T1000 (cell line): ENCODE results near the gene CHD6.

Experiments used
- DNase-seq: peaks from one replicate; lab custom pipeline; 2025; ENCODE audit warnings: mixed read lengths; lab: John Stamatoyannopoulos, UW

Gene CHD6

DNA sequence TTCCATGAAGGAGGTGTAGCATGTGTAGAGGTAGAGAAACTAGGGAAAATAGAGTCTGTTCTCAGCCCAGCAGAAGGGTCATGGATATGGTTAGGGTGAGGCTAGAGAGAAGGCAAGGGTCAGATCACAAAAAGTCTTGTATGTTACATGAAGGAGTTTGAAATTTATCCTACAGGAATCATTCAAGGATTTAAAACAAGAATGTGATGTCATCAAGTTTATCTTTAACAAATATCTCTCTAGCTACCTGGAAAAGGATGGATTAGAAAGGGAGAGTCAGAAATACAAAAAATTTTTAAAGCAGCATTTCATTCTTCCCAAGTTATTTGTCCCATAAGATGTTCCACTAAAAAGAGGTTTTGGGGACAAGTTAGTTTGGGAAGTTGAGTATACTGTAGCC lies 4.4 kb upstream of the CHD6 start:
- DNase-seq = no peak

DNA sequence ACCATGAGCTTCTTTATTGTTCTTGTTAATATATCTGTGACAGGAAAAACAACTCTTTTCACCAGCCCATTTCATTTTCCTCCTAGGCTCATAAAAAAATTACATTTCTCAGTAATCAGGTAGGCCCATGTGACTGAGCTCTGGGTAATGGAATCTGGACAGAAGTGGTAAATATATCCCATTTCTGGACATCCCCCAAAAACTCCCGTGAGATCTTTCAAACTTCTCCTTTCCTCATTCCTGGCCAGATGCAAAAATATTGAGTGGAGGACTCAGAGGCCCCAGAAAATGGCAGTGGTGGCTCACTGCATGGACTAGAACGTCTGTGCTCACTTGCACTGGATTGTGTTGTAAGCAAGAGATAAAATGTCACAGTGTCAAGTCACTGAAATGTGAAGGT lies 3.8 kb upstream of the CHD6 start:
- DNase-seq = no peak

DNA sequence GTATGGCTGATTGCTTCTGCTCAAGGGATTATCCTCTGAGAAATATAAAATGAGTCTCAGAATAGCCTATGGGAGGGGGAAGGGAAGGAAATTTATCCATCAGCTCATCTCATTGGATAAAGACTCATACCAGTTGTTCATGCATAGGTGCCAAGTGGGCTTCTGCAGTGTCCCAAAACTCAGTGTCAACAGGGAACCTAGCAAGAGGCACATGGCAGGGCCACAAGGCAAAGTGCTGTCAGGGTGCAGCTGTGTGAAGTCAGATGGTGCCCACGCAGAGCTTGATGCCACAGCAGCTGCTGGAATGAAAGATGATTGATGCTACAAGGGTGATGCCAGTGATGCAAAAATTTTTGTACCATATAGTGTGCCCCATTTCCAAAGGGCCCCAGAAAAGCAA lies 3.2 kb upstream of the CHD6 start:
- DNase-seq = no peak

DNA sequence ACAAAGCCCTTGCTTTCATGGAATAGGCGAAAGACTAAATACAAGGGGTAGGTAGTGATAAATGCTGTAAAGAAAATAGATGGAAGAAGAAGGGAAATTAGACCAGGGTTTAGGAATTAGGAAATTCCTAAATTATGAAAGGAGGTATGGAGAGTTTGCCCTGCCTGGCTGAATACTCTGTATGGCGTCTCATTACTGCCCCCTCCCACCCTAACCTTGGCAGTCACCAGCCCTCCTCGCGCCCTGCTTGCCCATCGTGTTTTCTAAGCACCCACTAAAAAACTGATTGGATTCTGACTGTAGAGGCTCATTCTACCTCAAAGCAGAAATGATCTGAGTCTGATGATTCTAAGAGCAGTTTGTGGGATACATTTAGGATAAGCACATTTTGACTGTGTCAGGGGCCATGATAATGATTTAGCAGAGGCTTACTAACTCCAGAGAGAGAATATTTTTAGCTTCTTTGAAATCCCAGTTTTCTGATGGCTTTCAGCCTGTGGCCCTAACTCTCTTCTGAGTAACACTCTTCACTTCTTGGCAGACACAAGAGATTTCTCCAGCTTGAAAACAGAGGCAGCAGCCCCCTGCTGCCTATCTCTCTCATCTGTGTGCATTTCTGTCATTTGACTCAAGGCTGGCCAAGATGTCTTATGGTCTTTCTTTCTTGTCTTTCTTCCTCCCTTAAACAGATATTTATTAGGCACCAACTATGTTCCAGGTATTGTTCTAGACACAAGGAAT lies 1.4 kb upstream of the CHD6 start:
- no peak for DNase-seq

DNA sequence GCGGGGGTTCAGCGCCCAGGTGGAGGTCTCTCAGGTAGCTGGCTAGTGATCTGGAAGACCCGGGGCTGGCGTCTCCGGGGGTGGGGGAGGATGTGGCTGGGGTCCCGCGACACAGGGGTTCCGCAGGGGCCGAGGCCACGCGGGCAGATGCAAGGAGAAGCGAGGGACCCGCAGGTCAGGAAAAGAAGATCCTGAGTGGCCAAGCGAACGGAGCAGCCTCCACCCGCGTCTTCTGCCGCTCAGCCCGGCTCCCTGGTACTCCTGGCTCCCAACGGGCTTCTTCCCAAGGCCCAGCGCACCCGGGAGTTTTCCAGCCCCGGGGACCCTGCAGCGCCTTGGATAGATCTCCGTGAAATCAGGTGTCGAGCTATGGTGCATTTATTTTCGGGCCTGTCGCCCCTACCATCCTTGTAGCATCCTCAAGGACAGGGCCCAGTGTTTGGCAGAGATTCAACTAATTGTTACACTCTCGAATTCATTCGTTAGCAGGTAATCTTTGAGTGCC lies 682 bp upstream of the CHD6 start:
- no peak for DNase-seq

DNA sequence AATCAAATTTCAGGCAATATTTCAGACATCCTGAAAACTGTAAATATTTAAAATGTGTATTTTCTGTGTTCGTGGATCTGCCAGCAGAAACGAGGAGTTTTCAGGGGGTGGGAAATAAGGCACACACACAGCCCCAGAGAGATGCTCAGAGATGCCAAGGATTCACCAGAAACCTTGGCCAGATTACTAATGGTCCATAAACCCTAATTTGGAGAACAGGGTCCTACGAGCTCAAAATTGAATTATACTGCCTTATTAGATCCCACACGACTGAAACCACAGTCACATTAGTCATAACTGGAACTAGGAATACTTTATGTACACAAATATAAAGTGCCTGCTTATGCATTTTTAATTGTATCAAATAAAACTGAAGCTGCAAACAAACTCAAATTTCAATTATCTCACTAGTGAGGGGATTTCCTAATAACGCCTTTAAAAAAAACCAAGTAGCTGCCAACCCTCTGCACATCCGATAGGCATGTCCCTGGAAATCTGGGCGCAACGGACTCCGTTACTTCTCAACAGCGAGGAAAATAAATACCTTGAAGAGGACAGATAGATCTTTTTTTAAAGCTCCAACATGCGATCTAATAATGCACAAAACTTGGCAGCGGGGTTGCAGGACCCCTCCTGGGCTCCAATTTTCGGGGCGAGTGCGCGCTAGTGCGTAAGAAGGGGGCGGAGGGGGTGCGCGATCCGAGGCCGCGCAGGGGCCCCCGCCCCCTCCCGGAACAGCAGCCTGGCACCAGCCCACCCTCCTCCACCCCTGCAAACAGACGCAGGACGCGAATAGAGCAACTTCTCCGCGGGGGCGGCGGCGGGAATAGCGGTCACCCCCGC lies 897 bp downstream of the CHD6 start:
- DNase-seq = no peak

DNA sequence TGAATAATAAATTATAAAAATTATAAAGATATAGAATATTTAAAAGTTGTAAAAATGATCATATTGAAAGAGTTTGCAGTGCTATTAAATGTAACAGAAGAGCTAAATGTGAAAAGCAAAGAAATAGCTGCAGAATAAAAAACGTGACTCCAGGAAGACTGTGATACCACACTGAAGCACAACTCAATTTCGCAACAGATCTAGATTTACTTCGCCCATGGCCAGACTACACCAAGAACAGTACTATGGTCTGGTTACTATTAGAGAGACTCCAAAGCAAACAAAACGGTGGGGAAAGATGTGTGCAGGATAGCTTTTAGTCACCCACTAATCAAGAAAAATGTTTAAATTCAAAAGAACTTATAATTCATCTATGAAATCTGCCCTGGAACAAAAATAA lies 1.9 kb downstream of the CHD6 start:
- DNase-seq = no peak

DNA sequence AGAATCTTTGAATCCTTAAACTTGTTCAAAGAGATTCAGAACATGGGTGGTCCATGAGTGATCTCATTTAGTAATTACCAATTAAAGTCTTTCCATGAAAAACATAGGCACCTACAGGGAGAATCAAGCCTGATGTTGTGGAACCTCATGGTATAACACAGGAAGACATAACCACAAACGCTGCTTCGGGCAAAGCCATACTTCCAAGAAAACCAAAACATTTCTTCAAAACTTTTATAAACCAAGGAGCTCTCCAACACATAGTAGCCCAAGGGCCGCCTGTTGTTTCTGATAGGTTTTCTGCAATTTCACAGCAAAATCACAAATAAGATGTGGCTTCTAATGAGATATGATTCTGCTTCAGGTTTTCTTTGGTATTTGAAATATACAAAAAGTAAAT lies 2.5 kb downstream of the CHD6 start:
- no peak for DNase-seq

DNA sequence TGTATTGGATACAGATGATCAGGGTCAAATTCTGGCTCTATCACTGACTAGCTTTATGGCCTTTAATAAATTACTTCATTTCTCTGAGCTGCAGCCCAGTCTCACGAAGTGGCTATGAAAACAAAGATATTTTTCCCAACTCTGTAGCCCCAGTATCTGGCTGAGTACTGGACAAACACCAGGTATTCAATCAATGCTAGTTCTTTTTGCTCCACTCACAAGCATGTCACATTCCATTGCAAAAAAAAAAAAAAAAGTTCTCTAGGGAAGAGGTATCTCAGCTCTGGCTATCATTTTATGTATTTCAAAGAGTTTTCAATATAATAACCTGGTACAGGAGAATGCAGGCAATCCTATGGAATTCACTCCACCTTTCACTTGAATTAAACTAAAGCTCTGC lies 3.1 kb downstream of the CHD6 start:
- DNase-seq = no peak

DNA sequence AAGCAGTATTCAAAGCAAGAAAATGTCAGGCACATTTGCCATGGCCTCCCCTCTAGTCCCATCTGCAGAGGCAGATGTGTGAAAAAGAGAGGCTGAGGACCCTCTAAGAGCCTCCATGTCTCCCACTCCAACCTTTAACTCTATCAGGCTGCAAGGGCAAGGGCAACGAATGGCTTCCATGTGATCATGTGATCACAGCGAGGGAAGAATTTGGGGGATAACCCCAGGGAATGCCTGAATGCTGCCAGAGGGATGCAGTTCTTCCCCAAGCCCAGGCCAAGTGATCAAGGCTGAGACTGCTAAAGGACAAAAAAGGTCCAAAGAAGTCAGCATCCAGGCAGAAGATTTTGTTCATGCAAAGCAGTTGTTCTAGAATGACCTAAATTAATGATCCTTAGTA lies 4.9 kb downstream of the CHD6 start:
- DNase-seq = no peak

DNA sequence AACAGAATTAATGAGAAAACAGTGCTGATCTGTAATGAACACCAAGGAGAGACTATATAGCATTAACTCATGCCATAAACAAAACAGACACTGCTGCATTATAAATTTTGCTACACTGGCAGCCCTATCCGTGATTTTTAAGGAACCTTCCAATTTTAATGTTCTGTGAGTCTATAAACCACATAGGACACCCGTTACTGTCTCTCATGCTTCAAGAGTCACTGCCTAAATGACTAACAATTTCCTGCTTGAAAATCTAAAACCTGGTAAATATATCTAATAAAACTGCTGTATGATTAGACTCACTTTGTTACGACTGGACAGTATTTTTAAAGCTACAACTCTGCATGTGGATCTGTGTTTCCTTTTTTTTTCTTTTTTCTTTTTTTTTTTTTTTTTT lies 8.7 kb downstream of the CHD6 start:
- DNase-seq = no peak

DNA sequence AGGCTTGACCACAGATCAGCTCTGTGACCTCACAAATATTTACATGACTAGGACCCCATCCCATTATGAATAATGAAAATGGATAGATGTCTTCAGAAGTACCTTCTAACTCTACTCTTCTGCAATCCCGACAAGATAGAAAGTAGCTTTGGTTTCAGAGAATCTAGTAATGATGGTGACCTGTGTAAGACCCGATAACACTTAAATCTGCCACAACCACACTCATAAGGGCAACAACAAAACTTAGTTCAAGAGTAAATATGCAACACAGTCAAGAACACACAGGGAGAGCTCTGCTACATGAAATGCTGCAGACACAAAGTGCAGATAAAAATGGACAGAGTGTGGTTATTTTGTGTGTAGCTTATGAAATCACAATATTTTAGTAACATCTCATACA lies 9.6 kb downstream of the CHD6 start:
- no peak for DNase-seq

DNA sequence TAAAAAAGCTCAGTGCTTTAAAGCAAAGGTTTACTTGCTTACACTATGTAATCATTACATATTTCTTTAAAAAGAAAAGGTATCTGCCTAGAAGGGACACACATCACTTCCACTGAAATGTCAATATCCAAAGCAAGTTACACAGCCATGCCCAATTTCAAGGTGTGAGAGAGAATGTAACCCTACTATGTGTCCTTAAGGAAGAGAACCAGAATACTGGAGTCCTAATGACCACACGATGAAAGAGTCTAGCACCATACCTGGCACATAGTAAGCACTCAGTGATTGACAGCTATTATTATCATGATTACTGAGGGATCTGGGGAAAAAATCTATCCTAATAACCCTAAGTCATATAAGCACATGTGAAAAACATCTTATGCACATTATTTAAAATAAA lies 10.4 kb downstream of the CHD6 start:
- no peak for DNase-seq

DNA sequence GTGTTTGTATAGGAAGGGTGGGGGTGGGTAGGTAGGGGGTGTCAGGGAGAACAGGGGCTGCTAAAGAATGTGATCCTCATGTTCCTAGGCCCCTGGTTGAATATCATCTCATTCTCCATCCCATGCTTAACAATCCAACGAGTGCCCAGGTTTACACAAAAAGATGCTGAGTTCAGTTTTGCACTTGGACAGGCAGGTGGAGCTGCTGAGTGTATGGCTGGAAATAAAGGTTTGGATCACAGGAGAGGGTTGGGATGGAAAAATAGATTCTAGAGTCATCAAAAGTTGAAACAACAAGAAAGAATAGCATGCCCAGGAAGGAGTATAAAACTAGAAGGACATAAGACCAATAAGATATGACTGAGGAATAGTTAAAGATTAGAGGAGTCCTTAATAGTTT lies 14.2 kb downstream of the CHD6 start:
- no peak for DNase-seq

DNA sequence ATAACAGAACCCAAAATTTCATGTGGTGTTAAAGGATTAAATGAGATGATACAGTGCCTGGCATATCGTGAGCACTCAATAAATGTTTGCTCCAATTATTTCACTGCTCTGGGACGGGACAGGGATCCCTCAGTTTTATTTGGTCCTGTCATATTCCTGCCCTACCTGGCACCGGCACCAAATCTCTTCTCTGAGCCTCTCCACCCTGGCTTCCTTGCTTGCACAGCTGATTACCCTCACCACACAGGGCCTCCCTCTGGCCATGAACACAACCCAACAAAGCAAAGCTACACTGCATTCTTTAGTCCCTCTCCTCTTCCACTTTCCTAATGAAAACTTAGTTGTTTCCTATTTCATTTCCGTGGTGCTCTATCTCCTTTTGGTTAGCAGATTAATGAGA lies 16.4 kb downstream of the CHD6 start:
- no peak for DNase-seq

DNA sequence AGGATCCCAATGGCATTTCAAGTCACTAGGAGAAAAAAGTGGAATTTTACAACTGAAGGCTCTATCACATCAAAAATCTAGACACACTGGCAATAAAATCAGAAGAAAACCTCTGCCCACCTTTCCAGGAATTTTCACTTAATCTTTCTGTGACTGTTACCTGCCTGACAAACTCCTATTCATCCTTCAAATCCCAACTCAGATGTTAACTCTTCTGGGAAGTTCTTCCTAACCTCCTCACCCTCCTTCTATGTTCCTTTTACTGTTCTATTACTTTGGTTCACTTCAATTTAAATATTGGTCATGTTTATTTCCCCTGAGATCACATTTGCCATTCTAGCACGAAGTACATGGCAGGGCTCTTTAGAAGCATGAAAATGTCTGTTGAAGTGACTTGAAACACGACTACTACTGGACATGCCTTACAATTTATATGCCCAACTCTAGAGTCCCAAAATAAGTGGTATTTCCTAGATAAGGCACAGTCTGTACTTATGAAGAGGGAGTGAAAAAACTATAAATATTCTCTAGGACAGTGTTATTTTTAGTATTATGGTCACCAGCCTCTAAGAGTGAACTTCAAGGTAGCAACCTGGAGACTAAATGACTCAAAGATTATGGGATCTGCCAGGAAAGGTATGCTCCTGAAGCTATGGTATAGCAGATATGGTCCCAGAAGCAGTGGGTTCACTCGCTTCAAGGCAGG lies 17.1 kb downstream of the CHD6 start:
- DNase-seq = no peak

DNA sequence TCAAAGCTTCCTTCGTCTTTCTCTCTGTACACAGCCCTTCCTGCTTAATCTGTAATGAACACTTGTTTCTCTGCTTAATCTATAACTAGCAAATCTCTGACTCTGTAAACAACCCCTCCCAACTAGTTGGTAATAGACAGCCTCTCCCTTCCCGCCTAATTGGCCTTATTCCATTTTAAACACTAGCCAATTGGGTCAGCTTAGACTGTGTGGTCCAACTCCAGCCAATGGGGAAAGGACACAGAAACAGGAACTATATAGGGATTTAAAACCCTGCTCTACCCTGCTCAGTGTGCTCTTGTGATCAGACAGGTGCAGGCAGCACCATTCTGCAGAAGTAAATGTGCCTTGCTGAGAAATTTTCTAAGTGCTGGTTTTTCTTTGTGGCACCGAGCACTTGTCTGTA lies 18.5 kb downstream of the CHD6 start:
- DNase-seq = no peak

DNA sequence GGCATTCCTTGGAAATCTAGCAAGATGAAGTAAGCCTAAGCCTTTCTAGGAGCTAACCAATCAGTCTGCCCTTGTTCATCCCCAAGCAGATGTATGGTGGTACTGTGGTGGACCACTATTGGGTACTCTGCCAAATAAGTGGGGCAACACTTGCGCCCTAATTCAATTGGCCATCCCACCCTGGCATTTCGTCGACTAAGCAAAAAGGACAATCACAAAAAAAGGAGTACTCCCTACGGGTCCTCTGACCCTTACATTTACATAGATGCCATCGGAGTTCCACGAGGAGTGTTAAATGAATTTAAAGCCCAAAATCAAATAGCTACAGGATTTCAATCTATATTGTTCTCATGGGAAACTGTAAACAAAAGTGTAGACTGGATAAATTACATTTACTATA lies 19.5 kb downstream of the CHD6 start:
- no peak for DNase-seq

DNA sequence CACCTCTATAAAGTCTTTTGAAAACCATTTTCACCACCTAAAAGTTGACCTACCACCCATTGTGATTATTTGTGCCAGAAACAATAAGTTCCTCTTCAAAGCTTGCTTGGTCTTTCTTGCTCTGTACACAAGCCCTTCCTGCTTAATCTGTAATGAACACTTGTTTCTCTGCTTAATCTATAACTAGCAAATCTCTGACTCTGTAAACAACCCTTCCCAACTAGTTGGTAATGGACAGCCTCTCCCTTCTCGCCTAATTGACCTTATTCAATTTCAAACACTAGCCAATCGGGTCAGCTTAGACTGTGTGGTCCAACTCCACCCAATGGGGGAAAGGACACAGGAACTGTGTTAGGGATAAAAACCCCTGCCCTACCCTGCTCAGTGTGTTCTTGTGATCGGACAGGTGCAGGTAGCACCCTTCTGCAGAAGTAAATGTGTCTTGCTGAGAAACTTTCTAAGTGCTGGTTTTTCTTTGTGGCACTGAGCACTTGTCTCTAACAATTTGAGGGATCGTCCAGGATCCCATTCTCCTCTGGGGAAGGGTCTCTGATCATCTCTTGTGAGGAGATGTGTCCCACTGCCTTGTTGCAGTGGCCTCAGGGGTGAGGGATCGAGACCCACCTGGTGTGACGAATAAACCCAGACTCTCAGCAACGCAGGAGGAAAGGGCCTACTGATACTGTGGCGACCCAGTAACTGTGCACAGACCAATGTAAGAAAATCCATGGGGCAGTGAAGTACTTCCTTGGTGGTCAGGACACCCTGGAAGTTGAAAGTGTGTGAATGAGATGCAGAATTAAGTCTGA lies 23.5 kb downstream of the CHD6 start:
- no peak for DNase-seq

DNA sequence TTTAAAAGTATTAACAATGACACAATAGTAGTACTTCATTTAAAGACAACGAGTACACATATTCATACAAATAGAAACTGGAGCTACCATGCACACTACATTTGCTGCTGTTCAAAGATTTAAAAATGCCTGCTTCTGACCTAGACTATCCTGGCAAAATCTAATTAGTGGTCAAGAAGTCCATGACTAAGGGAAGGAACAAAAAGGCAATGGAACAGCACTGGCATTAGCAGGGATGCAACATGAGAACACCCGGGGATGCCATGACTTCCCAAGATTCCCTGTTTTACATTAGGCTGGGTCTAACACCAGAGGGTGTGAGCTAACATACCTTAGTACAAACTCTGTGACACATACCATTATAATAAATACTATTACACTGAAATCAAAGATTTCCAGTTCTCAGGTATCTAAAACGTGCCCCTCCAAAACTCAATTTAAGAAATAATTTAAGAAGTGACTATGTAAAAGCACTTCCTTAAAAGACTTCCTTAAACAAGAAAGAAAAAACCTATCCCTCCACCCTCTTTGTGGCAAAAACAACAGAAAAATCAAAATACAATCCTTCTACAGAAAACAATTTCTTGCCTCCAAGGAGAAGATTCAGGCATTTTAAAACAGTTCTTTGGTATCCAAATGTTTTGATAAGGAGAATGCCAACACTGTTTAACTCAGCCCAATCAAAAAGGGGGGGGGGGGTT lies 25.5 kb downstream of the CHD6 start:
- no peak for DNase-seq

DNA sequence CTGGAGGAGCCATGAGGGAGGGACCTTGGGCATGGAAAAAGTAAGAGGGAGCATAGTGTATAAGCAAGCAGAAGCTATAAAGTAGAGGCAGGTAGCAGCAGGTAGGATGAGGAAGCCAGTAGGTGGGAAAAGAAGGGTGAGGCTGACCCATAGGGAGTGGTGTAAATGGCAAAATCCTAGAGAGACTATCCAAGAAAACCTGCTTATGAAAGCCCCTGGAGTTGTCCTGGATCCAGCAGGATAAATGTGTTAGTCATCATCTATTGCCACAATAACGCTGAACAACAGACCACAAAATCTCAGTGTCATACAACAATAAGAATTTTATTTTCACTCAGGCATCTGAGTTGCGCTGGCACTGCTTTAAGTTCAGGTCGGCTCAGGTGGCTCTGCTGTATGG lies 30.2 kb downstream of the CHD6 start:
- DNase-seq = no peak
